C4-2B (cell line): Measurements from ENCODE around the gene ACTBL2.

ENCODE experiments used
- ZFX ChIP-seq: fragments of 450-650 bp; IDR thresholded peaks from 2 replicates; pipeline ENCODE4 v1.6.1; 2017
- TF ChIP-seq, protein P1 (sequence below): fragments of 450-650 bp; conservative IDR thresholded peaks from 2 replicates; pipeline ENCODE4 v1.5.1; 2017; ENCODE audit warnings: mild to moderate bottlenecking

DNA sequence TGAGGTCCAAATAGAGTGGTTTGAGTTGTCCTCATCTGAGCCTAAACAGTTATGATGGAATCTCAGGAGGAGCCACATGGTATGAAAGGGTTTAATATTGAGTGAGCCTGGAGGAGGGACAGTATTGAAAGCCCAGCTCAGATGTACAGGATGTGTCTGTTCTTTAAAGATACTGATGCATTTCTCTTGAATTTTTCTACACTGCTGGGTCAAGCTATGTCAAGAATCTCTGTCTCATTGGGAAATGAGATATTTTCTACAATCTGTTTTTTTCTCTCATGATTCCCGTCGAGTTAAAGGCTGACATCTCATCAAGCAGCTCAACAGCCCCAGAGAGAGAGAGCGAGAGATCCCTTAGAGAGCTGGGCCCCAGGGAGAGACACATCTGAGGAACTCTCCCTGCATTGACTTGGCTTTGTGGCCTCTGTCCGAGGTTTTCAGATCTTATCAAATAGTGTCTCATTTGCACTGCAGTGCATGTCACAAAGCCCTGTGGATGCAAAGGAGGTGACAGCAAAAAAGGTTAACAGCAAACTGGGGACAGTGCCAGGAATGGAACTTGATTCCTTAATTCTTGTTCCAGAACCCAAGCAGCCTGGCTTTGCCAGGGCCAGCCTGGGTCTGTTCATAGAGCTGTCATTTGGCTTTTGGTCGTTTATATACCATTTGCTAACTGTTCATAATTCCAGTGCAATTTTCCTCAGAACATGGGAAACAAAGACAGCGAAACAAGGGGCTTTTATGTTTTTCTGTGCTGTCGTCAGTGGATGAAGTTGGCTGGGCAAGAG, 19.0 kb upstream of the ACTBL2 start:
- TF ChIP-seq, protein P1, sequence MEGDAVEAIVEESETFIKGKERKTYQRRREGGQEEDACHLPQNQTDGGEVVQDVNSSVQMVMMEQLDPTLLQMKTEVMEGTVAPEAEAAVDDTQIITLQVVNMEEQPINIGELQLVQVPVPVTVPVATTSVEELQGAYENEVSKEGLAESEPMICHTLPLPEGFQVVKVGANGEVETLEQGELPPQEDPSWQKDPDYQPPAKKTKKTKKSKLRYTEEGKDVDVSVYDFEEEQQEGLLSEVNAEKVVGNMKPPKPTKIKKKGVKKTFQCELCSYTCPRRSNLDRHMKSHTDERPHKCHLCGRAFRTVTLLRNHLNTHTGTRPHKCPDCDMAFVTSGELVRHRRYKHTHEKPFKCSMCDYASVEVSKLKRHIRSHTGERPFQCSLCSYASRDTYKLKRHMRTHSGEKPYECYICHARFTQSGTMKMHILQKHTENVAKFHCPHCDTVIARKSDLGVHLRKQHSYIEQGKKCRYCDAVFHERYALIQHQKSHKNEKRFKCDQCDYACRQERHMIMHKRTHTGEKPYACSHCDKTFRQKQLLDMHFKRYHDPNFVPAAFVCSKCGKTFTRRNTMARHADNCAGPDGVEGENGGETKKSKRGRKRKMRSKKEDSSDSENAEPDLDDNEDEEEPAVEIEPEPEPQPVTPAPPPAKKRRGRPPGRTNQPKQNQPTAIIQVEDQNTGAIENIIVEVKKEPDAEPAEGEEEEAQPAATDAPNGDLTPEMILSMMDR = no peak
- TF ChIP-seq ZFX = no peak
